Measurements from ENCODE around the gene LTBP3. TPM values are rescaled to one million over a fixed set of nuclear protein-coding genes. Genes with fewer than 3 reads are reported as not detected.

LTBP3 gene
- total and polyA plus RNA-seq, 9 of the 15 experiments (the other 6 are each of a cell fraction or from before 2014, with no cell fraction given): 0.06 to 20.5 (median 4.8) TPM

DNA sequence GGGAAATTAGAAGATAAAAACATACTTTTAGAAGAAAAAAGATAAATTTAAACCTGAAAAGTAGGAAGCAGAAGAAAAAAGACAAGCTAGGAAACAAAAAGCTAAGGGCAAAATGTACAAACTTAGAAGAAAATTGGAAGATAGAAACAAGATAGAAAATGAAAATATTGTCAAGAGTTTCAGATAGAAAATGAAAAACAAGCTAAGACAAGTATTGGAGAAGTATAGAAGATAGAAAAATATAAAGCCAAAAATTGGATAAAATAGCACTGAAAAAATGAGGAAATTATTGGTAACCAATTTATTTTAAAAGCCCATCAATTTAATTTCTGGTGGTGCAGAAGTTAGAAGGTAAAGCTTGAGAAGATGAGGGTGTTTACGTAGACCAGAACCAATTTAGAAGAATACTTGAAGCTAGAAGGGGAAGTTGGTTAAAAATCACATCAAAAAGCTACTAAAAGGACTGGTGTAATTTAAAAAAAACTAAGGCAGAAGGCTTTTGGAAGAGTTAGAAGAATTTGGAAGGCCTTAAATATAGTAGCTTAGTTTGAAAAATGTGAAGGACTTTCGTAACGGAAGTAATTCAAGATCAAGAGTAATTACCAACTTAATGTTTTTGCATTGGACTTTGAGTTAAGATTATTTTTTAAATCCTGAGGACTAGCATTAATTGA, 58.3 kb downstream of the LTBP3 start (continued):
- TF ChIP-seq, protein P1, sequence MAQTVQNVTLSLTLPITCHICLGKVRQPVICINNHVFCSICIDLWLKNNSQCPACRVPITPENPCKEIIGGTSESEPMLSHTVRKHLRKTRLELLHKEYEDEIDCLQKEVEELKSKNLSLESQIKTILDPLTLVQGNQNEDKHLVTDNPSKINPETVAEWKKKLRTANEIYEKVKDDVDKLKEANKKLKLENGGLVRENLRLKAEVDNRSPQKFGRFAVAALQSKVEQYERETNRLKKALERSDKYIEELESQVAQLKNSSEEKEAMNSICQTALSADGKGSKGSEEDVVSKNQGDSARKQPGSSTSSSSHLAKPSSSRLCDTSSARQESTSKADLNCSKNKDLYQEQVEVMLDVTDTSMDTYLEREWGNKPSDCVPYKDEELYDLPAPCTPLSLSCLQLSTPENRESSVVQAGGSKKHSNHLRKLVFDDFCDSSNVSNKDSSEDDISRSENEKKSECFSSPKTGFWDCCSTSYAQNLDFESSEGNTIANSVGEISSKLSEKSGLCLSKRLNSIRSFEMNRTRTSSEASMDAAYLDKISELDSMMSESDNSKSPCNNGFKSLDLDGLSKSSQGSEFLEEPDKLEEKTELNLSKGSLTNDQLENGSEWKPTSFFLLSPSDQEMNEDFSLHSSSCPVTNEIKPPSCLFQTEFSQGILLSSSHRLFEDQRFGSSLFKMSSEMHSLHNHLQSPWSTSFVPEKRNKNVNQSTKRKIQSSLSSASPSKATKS (CRISPR knock-in tag; IDR thresholded peaks at IDR 0.05): no peak
- TF ChIP-seq SOX6 (IDR thresholded peaks at IDR 0.05): no peak
- TF ChIP-seq, protein P2, sequence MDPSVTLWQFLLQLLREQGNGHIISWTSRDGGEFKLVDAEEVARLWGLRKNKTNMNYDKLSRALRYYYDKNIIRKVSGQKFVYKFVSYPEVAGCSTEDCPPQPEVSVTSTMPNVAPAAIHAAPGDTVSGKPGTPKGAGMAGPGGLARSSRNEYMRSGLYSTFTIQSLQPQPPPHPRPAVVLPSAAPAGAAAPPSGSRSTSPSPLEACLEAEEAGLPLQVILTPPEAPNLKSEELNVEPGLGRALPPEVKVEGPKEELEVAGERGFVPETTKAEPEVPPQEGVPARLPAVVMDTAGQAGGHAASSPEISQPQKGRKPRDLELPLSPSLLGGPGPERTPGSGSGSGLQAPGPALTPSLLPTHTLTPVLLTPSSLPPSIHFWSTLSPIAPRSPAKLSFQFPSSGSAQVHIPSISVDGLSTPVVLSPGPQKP (CRISPR knock-in tag; IDR thresholded peaks at IDR 0.05): no peak
- no peak for TF ChIP-seq EGR1 (conservative IDR thresholded peaks at IDR 0.05)
- TF ChIP-seq, protein P3, sequence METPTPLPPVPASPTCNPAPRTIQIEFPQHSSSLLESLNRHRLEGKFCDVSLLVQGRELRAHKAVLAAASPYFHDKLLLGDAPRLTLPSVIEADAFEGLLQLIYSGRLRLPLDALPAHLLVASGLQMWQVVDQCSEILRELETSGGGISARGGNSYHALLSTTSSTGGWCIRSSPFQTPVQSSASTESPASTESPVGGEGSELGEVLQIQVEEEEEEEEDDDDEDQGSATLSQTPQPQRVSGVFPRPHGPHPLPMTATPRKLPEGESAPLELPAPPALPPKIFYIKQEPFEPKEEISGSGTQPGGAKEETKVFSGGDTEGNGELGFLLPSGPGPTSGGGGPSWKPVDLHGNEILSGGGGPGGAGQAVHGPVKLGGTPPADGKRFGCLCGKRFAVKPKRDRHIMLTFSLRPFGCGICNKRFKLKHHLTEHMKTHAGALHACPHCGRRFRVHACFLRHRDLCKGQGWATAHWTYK (CRISPR knock-in tag; IDR thresholded peaks at IDR 0.05): no peak
- TF ChIP-seq ZNF41 (CRISPR knock-in tag; conservative IDR thresholded peaks at IDR 0.05): no peak; the same call in 1 of the 2 replicates
- TF ChIP-seq RNF2 (IDR thresholded peaks at IDR 0.05): no peak; the same call in 1 of the 2 replicates
- no peak for TF ChIP-seq NR2C2 (CRISPR knock-in tag; IDR thresholded peaks at IDR 0.05)
- no peak for TF ChIP-seq NR2C2 (tag; IDR thresholded peaks at IDR 0.05)
- TF ChIP-seq SFPQ (IDR thresholded peaks at IDR 0.05; ENCODE audit: low read depth, low read length): no peak
- no peak for TF ChIP-seq MCM2 (IDR thresholded peaks at IDR 0.05; ENCODE audit: low read depth)
- TF ChIP-seq, protein P4, sequence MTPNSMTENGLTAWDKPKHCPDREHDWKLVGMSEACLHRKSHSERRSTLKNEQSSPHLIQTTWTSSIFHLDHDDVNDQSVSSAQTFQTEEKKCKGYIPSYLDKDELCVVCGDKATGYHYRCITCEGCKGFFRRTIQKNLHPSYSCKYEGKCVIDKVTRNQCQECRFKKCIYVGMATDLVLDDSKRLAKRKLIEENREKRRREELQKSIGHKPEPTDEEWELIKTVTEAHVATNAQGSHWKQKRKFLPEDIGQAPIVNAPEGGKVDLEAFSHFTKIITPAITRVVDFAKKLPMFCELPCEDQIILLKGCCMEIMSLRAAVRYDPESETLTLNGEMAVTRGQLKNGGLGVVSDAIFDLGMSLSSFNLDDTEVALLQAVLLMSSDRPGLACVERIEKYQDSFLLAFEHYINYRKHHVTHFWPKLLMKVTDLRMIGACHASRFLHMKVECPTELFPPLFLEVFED (CRISPR knock-in tag; conservative IDR thresholded peaks at IDR 0.05): no peak
- no peak for TF ChIP-seq KDM4B (IDR thresholded peaks at IDR 0.05; ENCODE audit: borderline replicate concordance in 2 of 2, low read depth in 1 of 2)
- TF ChIP-seq STAG1 (CRISPR knock-in tag; IDR thresholded peaks at IDR 0.05; ENCODE audit: borderline replicate concordance): no peak
- no peak for TF ChIP-seq RBM39 (optimal IDR thresholded peaks at IDR 0.05; ENCODE audit: low read depth, low read length)
